GM12801 (cell line): Measurements from ENCODE around the gene IFIT1B.

Source experiments
- CTCF ChIP-seq: IDR thresholded peaks from one replicate; pipeline ENCODE4 v1.5.1; 2011; ENCODE audit warnings: control low read depth; ENCODE audit not compliant: insufficient read length; ENCODE audit errors: extremely low read depth

The IFIT1B gene

GRCh38 chr10:89355394-89355931, 22.4 kb upstream of the IFIT1B start:
- TF ChIP-seq CTCF = no peak

- no peak for TF ChIP-seq CTCF
These were observed 20.8 kb upstream of the IFIT1B start for GRCh38 chr10:89357096-89357495.

- no peak for TF ChIP-seq CTCF
These were observed 19.9 kb upstream of the IFIT1B start for GRCh38 chr10:89357975-89358374.

GRCh38 chr10:89360157-89360556, 17.7 kb upstream of the IFIT1B start:
- no peak for TF ChIP-seq CTCF

- no peak for TF ChIP-seq CTCF
These were observed 14.9 kb upstream of the IFIT1B start for GRCh38 chr10:89362929-89363328.

GRCh38 chr10:89363729-89364442, 14.0 kb upstream of the IFIT1B start:
- no peak for TF ChIP-seq CTCF

- TF ChIP-seq CTCF = no peak
These were observed 13.3 kb upstream of the IFIT1B start for GRCh38 chr10:89364531-89364930.
